CD4-positive, alpha-beta T cell treated with Interferon gamma for 1 hour (primary cell): ENCODE measurements around the gene TULP4.
"Not testable (repeated sequence)": the region's sequence is repeated elsewhere in the genome, so short reads cannot be mapped to it uniquely, and the experiment has no call there.

Experiments
- DNase-seq: peaks from one replicate; pipeline ENCODE4 v3.0.0-alpha.2; 2020

TULP4 gene

DNA sequence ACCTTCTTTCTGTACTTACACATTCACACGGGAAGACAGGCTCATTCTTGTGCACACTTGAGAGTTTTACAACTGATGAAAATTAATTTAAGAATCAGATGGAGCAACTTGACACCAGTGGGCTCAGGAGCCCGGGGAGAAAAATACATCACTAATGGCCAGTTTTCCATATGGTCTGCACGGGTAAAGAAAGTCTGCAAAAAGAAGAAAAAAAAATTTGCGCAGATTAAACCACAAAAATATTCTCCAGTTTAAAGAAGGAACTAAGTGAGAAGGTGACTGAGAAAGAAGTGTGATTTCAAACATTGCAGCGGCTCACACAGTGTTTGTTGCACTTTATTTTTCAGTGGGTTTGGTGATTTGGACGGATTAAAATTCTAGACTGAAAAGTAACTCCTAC, at the start of gene TULP4:
Gene TULP4, plus strand, starts transcription at position 301 of the 400 bp plus-strand sequence. CDS start 1,552 bp downstream, outside the sequence.
- DNase-seq, result no peak

DNA sequence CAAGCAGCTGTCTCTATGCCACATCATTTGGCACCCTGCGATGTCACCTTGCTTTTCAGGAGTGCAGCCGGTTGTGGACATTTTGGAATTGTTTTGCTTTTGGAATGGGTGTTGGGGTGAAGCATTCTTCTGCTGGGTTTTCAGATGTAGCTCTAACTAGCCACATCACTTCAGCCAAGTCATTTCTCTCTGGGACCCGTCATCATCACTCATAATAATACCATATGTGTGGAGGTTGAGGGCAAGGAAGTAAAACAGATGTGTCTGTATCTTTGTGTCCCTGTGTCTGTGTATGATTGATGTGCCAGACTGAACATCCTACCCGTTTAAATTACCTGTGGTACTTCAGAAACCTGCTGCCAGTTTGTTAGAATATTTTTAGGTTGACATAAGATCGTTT, 49.5 kb upstream of the TULP4 start:
- DNase-seq, result no peak

- no peak for DNase-seq
Measured at GRCh38 chr6:158264180-158264579, 48.1 kb upstream of the TULP4 start.

GRCh38 chr6:158266131-158266530, 46.1 kb upstream of the TULP4 start:
- no peak for DNase-seq

DNA sequence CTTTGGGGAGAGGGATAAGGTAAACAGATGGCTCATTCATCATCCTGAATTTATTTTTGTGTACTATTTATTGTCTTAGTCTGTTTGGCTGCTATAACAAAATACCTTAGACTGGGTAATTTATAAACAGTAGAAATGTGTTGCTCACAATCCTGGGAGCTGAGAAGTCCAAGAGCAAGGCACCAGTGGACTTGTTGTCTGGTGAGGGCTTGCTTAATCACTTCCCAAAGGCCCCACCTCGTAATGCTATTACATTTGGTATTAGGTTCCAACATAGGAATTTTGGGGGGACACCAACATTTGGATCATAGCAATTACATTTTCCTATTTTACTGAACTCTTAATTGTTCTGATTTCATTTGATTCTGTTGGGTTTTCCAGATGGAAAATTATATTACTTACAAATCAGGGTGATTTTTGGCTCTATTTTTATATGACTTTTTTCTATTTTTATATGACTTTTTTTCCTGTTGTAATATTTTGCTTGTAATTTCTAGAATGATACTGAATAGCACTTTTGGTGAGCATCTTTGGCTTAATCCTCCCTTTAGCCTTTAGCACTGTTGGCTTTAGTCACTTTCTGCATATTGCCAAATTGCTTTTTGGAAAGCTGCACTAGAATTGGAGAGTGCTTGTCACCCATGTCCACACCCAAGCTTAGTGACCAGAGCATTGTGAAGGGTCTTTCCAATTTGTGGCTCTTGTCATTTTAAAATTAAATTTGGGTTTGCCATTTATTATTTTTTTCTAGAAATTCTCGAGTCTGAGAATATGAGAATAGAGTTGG, 43.7 kb upstream of the TULP4 start:
- DNase-seq, result no peak

- no peak for DNase-seq
Measured at GRCh38 chr6:158269657-158270056, 42.6 kb upstream of the TULP4 start.

- DNase-seq, result no peak
Measured at GRCh38 chr6:158270389-158271127, 41.7 kb upstream of the TULP4 start.

GRCh38 chr6:158272324-158272723, 39.9 kb upstream of the TULP4 start:
- no peak for DNase-seq

DNA sequence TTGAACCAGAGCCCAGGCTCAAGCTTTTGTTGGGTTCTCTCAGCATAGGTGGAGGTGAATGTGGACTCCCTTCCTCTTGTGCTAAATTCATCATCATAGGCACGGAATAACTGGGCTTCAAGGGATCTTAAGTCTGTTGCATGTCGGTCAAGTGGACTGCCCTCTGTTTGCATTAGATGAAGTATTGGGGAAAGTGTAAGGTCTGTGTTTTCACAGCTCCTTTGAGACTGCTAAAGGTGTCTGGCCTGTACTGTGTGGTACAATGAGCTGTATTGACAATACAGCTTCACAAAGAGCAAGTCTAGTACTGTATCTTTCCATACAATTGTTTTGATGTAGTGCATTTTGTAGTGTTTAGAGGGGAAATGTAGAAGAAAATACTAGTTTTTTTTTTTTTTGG, 34.3 kb upstream of the TULP4 start:
- DNase-seq, result no peak

- no peak for DNase-seq
Measured at GRCh38 chr6:158279615-158280014, 32.6 kb upstream of the TULP4 start.

DNA sequence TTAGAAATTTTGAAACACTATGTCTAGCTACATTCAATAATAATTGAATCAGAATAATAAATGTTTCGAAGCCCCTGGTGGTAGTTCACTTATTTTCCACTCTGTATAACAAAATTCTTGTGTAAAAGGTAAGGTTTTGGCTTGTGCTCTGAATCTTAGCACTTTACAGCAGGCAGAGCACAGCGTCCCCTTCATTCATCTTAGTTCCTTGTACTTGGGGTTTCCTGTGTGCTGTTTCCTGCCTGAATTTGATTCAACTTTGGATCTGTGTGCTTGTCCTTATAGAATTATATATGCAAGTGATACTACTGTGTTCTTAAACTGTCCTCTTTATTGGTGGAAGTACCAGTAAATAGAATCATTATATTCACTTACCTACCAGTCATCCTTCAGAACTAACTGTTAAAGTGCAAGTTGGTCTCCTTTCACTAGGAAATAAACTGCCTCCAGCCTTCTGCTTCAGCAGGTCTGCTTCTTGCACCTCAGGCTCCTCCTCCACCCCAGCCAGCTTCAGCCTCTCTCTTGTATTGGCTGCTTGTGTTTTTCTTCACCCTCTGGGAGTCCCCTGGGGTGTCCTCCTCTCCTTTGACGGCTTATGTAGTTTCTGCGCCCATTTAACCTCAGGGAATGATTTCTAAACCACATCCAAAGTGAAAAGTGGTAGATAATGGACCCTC, 28.8 kb upstream of the TULP4 start:
- DNase-seq, result peak; percentile 24

- DNase-seq, result peak; percentile 30
Measured at GRCh38 chr6:158284007-158284875, 28.0 kb upstream of the TULP4 start.

DNA sequence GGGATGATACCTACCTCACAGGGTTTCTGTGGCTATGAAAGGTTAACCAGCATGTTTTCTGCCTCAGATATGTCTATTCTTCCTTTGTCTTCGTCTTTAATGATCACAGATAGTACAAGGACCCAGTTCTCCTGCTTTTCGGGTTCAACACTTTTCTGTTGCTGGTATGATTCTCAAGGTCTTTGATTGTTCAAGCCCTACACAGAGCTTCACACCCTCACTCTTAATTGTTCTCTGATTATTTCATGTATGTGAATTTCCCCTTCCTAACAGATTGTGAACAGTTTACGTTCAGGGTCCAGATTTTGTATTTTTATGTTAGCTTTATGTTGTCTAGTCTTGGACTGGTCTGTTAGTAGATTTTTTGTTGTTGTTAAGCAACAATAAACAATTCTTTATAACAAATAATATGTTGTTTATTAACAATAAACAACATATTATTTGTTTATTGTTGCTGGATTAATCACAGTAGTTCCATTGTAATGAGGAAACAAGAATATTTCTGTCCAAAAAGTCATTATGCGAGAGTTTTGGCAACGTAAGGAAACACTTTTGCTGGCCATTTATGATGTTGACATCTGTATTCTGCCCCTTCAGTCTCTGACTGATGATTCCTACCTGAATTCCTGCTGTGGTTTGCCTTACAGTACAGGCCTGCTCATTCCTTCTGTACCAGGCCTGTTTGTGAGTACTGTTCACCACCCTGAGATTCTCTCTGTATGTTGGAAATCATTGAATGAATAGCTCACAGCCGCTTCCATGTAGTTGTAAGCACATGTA, 27.2 kb upstream of the TULP4 start:
- no peak for DNase-seq

GRCh38 chr6:158285656-158286021, 26.6 kb upstream of the TULP4 start:
- no peak for DNase-seq

DNA sequence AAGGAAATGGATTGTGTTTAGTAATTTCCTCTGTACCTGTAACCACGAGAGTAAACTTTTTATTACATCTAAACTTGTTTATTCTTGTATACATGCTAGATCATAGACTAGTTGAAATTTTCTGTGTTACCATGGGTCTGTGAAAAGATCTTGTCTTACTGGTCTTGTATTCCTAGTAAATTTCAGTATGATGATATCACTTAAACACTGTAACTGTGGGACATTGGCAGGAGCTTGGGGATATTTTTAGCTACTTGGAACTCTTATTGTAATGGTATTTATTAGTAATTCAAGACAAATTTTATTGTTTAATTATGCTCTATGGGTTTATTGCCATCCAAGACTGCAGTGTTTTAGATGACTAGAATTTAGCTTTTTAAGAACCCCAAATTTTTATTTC, 25.9 kb upstream of the TULP4 start:
- DNase-seq, result no peak

DNA sequence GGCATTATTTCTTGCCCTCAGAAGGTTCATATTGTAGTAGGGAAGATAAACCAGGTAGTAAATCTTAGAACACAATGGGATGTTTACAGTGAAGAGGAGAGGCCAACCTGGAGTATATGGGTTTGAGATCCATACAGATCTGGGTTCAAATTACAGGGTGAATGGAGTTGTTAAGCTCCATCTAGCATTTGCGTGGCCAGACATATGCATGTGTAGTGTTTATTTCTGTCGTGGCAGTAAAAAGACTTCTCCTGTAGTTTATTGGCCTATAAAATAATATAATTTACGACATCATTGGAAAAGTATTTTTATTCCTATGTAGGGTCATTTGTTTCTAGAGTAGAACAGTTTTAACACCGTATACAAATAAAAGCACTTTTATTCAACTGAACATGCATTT, 25.2 kb upstream of the TULP4 start:
- no peak for DNase-seq

GRCh38 chr6:158290040-158290439, 22.2 kb upstream of the TULP4 start:
- no peak for DNase-seq

- DNase-seq, result peak; percentile 68
Measured at GRCh38 chr6:158290659-158291058, 21.6 kb upstream of the TULP4 start.

DNA sequence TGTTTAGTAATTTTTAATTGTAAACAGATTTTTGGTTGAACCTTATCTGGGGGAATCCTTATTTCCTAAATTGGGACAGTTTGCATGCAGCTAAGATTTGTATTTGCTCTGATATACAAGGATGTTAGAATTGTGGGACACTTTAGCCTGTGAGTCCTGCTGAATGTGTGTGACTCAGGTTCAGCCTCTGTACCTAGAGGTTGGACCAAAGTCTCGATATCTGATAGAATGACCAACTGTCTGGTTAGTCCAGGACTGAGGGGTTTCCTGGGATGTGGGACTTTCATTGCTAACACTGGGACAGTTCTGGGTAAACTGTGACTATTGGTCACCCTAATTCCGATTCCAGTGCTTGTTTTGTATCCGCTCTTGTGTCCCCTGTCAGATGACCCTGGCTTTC, 20.2 kb upstream of the TULP4 start:
- DNase-seq, result no peak

DNA sequence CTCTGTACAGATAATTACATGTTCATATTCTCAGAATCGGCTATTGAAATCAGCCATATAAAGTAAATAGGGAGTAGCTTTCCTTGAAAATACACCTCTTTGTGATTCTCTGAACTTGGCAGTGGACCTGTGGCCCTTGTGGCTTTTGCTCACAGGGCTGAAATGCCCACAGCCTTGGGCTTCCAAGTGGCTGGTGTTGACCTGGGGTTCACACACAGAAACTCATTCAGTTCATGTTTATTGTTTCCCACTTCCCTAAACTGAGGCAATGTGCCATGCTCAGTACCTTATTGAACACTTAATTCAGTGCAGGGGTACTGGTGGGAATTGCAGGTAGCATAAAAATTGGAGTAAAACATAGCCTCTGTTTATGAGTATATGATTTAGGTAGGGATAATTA, 19.1 kb upstream of the TULP4 start:
- no peak for DNase-seq

DNA sequence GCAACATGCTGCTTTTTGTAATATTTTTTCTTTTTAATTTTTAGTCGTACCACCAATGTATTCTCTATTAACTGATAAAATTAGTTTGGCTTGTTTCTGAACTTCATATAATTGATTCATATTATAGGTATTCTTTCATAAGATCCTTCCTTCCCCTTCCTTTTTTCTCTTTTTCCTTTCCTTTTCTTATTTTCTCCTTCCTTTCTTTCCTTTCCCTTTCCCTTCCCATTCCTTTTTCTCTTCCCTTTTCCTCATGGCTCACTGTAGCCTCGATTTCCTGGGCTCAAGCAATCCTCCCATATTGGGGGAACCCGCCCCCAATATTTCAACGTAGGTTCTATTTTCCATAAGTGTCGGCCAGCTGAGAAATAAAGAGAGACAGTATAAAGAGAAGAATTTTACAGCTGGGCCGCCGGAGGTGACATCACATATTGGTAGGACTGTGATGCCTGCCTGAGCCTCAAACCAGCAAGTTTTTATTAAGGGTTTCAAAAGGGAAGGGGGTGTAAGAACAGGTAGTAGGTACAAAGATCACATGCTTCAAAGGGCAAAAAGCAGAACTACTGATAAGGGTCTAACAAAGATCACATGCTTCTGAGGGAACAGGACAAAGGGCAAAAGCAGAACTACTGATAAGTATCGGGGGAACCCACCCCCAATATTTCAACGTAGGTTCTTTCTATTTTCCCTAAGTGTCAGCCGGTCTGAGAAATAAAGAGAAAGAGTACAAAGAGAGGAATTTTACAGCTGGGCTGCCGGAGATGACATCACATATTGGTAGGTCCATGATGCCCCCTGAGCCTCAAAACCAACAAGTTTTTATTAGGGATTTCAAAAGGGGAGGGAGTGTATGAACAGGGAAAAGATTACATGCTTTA, 16.1 kb upstream of the TULP4 start:
- DNase-seq, result not testable (repeated sequence)
